ENCODE data around the gene ZNF423. TPM values are rescaled to one million over a fixed set of nuclear protein-coding genes. Genes with fewer than 3 reads are reported as not detected.
A peak's percentile ranks its signal among the peaks of the same experiment; 100 is the strongest.

ZNF423 gene
- total and polyA plus RNA-seq, 2 experiments from 2014 or later, result 0.43 to 0.49 TPM

GRCh38 chr16:49620869-49621240 lies 235.1 kb downstream of the ZNF423 start:
- H4K20me1 ChIP-seq (ENCODE audit: insufficient read depth), result no peaks in the 10 kb centered on the region
- no peaks in the 10 kb centered on the region for H3F3A ChIP-seq (ENCODE audit: insufficient read depth)
- no peaks in the 10 kb centered on the region for H3K36me3 ChIP-seq (ENCODE audit: low read depth)
- no peak for TF ChIP-seq EZH2phosphoT487 (IDR thresholded peaks at IDR 0.05; ENCODE audit: insufficient read depth, low read depth)
- TF ChIP-seq EZH2 (IDR thresholded peaks at IDR 0.05; ENCODE audit: insufficient read depth, poor library complexity, severe bottlenecking), result no peak
- no peak overlapping the region for H3K9ac ChIP-seq
- H3K9me3 ChIP-seq (ENCODE audit: low read depth), result no peaks in the 10 kb centered on the region
- no peaks in the 10 kb centered on the region for H3K27me3 ChIP-seq (replicated peaks; ENCODE audit: insufficient read depth)
- in situ Hi-C loops (cut with MboI), result no loop called here
- H3K27ac ChIP-seq, result no peak overlapping the region
- no peak overlapping the region for H3K4me2 ChIP-seq (ENCODE audit: unreplicated experiment)
- no peaks in the 10 kb centered on the region for H3K79me2 ChIP-seq (ENCODE audit: insufficient read depth)
- DNase-seq, result no peak
- peaks cover 12% of the 10 kb centered on the region for H3K4me1 ChIP-seq (ENCODE audit: insufficient read depth)
- no peak overlapping the region for H2AFZ ChIP-seq
- no peak overlapping the region for H3K4me3 ChIP-seq
- WGBS, 2 experiments (ENCODE audit: low coverage in 1 of 2, low lambda C conversion rate in 2 of 2, missing lambda C conversion rate in 2 of 2), result 53 to 75% methylated on average over 5 to 6 of the region's 6 CpGs
- H3K9me2 ChIP-seq (ENCODE audit: insufficient read depth), result no peaks in the 10 kb centered on the region

- Histone ChIP-seq H3F3A (ENCODE audit: insufficient read depth) (no peaks in the 10 kb centered on the region), H3K36me3 (ENCODE audit: low read depth) (no peaks in the 10 kb centered on the region), H3K79me2 (ENCODE audit: insufficient read depth) (no peaks in the 10 kb centered on the region), H3K4me3 (no peak overlapping the region), H3K9me2 (ENCODE audit: insufficient read depth) (no peaks in the 10 kb centered on the region), H3K27me3 (replicated peaks; ENCODE audit: insufficient read depth) (no peaks in the 10 kb centered on the region), H3K27ac (no peak overlapping the region), H3K9me3 (ENCODE audit: low read depth) (no peaks in the 10 kb centered on the region), H2AFZ (no peak overlapping the region), H3K9ac (peak overlapping the region; percentile 6; the same call in 1 of the 2 replicates), H3K4me1 (ENCODE audit: insufficient read depth) (peaks cover 12% of the 10 kb centered on the region), H3K4me2 (ENCODE audit: unreplicated experiment) (no peak overlapping the region), H4K20me1 (ENCODE audit: insufficient read depth) (no peaks in the 10 kb centered on the region)
- TF ChIP-seq EZH2 (IDR thresholded peaks at IDR 0.05; ENCODE audit: insufficient read depth, poor library complexity, severe bottlenecking) (no peak), EZH2phosphoT487 (IDR thresholded peaks at IDR 0.05; ENCODE audit: insufficient read depth, low read depth) (no peak)
- in situ Hi-C loops (cut with MboI), result no loop called here
- 13% methylated on average over 11 of the region's 11 CpGs for WGBS, 2 experiments (ENCODE audit: low coverage in 1 of 2, low lambda C conversion rate in 2 of 2, missing lambda C conversion rate in 2 of 2)
- DNase-seq, result peak; percentile 91
Measured at GRCh38 chr16:49620158-49620868, 235.6 kb downstream of the ZNF423 start.

- TF ChIP-seq EZH2 (IDR thresholded peaks at IDR 0.05; ENCODE audit: insufficient read depth, poor library complexity, severe bottlenecking), result no peak
- in situ Hi-C loops (cut with MboI), result no loop called here
- H3K36me3 ChIP-seq (ENCODE audit: low read depth), result no peaks in the 10 kb centered on the region
- H2AFZ ChIP-seq, result no peak overlapping the region
- no peaks in the 10 kb centered on the region for H3K9me2 ChIP-seq (ENCODE audit: insufficient read depth)
- no peaks in the 10 kb centered on the region for H3K79me2 ChIP-seq (ENCODE audit: insufficient read depth)
- no peaks in the 10 kb centered on the region for H3F3A ChIP-seq (ENCODE audit: insufficient read depth)
- no peaks in the 10 kb centered on the region for H3K27me3 ChIP-seq (replicated peaks; ENCODE audit: insufficient read depth)
- peak overlapping the region; percentile 6; the same call in 1 of the 2 replicates for H3K9ac ChIP-seq
- H4K20me1 ChIP-seq (ENCODE audit: insufficient read depth), result no peaks in the 10 kb centered on the region
- H3K27ac ChIP-seq, result no peak overlapping the region
- no peak for DNase-seq
- H3K4me1 ChIP-seq (ENCODE audit: insufficient read depth), result peaks cover 12% of the 10 kb centered on the region
- no peaks in the 10 kb centered on the region for H3K9me3 ChIP-seq (ENCODE audit: low read depth)
- H3K4me3 ChIP-seq, result no peak overlapping the region
- H3K4me2 ChIP-seq (ENCODE audit: unreplicated experiment), result no peak overlapping the region
- WGBS, 2 experiments (ENCODE audit: low coverage in 1 of 2, low lambda C conversion rate in 2 of 2, missing lambda C conversion rate in 2 of 2), result 68 to 83% methylated on average over 2 of the region's 2 CpGs
Measured at GRCh38 chr16:49619811-49620157, 236.1 kb downstream of the ZNF423 start.

GRCh38 chr16:49618955-49619354 lies 237.0 kb downstream of the ZNF423 start:
- H3K79me2 ChIP-seq (ENCODE audit: insufficient read depth), result no peaks in the 10 kb centered on the region
- no peak for DNase-seq
- no peak overlapping the region for H3K9ac ChIP-seq
- no peak for TF ChIP-seq EZH2phosphoT487 (IDR thresholded peaks at IDR 0.05; ENCODE audit: insufficient read depth, low read depth)
- TF ChIP-seq EZH2 (IDR thresholded peaks at IDR 0.05; ENCODE audit: insufficient read depth, poor library complexity, severe bottlenecking), result no peak
- no peaks in the 10 kb centered on the region for H3K9me2 ChIP-seq (ENCODE audit: insufficient read depth)
- no peaks in the 10 kb centered on the region for H4K20me1 ChIP-seq (ENCODE audit: insufficient read depth)
- peaks cover 12% of the 10 kb centered on the region for H3K4me1 ChIP-seq (ENCODE audit: insufficient read depth)
- no peak overlapping the region for H2AFZ ChIP-seq
- no peaks in the 10 kb centered on the region for H3K27me3 ChIP-seq (replicated peaks; ENCODE audit: insufficient read depth)
- in situ Hi-C loops (cut with MboI), result no loop called here
- no peak overlapping the region for H3K4me3 ChIP-seq
- H3K27ac ChIP-seq, result no peak overlapping the region
- H3F3A ChIP-seq (ENCODE audit: insufficient read depth), result no peaks in the 10 kb centered on the region
- H3K4me2 ChIP-seq (ENCODE audit: unreplicated experiment), result no peak overlapping the region
- no peaks in the 10 kb centered on the region for H3K36me3 ChIP-seq (ENCODE audit: low read depth)
- no peaks in the 10 kb centered on the region for H3K9me3 ChIP-seq (ENCODE audit: low read depth)
- WGBS, 2 experiments (ENCODE audit: low coverage in 1 of 2, low lambda C conversion rate in 2 of 2, missing lambda C conversion rate in 2 of 2), result 87 to 88% methylated on average over 3 of the region's 3 CpGs

Measured in GM23248 (cell line).